ENCODE measurements around the gene NHS.

Gene NHS

DNA sequence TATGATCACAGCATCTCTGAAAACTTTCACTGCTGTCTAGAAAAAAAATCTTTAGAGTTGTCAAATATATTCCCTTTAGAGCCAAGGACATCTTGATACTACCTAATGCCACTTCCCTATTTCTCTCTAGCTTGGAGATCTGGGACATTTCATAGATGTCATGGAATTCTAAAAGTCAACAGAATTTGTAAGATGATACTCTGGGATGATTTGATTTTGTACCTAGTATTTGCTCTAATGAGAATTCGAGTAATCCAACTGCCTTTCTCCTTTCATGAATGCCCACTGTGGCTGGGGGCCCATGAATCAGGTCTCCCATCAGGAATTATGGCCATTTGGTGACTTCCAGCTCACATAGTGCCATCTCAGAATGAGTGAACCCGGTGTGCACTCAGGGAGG is 73.2 kb downstream of the NHS start:
- DNase-seq = no peak

DNA sequence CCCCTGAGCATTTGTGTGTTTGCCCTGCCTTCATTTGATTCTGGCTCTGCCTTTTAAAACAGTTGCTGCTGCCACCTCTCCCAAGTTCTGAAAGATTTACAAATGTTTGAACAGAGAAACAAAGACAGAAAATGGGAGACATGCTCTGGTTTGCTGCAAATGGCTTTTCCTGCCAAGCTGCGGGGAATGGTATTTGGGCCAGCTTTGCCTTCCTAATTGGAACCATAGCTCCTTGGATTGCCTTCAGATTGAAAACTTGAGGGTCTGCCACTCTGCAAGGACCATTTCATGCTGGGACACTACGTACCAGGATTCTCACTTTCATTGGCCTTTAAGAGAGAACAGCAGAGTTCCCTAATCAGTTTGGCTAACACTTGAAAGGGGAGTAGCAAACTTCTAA is 74.9 kb downstream of the NHS start:
- no peak for DNase-seq

DNA sequence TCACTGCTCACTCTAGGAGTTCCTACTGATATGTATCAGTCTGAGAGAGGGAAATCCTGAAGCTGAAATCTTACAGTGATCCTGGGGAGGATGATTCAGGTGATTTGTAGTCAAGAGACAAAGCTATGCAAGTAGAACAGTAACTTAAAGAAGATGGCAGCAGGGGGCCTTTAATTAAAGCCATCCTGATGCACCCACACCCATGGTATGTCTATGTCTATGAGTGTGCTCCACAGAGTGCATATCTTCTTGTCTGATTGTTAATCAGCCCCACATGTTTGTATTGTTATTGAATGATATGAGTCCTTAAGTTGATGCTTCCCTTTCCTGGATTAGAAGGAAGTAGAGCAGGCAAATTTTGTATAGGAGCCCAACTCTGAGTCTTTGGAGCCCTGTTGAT is 78.8 kb downstream of the NHS start:
- peak; percentile 55 for DNase-seq

DNA sequence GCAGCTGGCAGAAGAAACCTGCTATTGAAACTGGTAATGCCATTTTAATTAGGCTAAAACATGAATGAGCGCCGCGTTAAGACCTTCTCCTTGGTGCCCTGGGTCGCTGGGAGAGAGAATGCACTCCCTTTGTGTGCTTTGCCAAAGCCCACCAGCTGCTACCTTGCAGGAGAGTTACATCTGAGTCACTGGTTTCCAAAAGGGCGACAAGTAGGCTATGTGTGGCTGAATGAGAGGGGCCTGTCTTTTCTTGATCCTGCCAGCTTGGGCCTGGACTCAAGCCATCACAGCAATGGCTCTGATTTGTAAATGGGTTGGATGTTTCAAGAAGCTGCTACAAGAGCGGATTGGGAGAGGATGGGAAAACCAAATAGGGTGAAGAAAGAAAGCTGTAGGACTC is 81.5 kb downstream of the NHS start:
- no peak for DNase-seq

DNA sequence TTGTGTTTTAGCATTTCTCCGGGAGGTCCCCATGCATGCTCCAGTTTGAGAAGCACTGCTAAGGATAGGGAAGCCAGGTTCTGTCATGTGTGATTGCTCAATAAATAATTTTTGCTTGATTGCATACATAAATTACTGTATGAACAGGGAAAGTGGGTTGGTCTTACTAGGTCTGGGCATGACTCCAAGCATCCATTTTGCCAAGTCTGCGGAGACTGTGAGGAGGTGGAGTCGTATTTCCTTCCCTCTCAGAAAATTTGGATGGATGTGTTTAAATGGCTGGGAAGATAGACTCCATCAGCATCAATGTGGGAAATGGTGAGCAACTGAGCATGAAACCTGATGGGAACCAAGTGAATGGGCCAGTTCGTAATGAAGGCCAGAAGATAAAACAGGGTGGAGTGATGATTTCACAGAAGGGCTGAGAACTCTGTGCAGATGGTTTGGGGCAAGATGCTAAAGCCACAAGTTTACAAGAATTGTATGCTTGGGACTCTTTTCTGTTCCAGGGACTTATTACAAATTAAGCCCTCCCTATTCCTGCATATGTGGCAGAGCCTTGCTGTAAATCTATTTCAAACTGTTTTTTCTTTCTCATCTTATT is 84.1 kb downstream of the NHS start:
- peak; percentile 75 for DNase-seq

DNA sequence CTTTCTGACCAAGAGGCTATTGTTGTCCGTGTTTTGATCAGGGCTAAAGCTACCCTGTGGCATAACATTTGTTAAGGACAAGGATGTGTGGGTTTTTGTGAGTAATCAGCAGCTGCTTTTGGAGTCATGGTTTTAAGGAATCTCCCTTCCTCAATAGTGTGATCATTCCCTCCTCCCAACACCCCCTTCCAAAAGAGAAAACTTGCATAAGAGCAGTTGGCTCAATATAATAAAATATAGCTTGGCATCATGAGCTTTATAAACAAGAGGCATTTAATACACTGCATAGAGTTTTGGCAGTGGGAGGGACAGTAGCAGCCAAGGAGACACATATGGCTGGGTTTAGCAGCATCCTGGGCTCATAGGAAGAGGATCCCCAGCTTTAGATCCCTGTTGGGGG is 84.7 kb downstream of the NHS start:
- peak; percentile 45 for DNase-seq

DNA sequence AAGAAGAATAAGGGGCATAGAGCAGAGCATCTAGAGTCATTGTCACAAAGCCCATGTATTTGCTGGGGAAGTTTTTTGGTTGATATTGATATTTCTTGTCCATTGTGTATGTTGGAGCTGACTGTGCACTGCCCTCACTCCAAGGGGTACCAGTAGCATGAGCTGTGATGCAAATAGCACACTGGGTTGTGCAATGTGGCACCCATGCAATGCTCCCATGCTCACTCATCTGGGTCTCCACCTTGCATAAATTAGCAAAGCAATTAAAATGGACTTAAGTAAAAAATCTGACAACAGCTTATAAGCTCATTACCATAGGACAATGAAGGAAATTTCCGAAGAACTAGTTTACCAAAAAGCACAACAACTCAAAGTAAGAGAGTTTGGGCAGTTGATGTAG is 87.9 kb downstream of the NHS start:
- no peak for DNase-seq

DNA sequence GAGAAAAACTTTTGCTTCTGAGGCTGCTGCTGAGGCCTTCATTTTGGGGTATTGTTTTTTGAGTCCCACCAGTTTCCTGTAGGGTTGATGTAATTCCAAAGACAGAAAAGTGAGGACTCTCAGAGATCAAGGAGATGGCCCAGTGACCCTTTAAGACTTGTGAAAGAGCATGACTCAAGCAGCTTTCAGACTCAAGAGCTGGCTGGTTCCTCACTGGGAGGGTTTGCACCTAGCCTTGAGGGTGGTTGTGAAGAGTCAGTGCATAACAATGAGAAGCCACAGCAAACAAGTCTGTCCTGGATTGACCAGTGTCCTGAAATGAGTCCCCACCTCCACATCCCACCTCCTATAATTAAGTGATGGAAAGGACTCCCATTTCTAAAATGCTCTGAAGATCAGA is 89.2 kb downstream of the NHS start:
- peak; percentile 40 for DNase-seq

DNA sequence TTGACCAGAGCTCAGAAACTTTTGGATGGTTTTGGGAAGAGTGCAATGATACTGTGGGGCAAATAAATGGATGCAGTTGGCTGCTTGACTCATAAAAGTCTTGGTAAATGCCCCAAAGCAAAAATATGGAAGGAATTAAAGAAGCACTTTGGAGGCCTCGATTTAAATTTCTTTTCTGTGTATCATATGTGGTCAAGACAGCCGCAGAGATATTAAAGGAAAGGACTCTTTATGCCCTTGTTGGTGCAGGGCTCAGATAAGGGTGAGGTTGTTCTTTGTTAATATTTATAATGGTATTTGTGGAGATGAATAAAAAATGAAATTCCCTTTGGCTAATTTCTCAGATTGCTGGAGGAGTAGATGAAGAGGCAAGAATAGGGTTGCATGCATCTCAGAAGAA is 90.2 kb downstream of the NHS start:
- peak; percentile 52 for DNase-seq

DNA sequence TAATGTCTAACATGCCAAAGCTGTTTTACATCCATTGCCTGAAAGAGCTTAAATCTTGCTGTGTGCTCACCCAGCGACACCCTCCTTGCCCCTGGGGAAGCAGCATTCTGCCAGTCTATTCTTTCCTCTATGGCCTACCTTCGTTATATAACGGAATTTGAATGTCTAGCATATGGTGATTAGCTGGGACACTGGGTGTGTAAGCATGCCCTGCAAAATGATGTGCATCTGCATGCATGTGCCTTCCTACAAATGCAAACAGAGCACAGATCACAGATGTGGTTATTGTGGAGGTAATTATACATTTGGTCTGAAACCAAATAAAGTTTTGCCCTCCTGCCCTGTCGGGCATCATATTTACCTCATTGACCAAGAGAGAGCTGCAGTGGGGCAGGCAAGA is 90.8 kb downstream of the NHS start:
- DNase-seq = no peak

DNA sequence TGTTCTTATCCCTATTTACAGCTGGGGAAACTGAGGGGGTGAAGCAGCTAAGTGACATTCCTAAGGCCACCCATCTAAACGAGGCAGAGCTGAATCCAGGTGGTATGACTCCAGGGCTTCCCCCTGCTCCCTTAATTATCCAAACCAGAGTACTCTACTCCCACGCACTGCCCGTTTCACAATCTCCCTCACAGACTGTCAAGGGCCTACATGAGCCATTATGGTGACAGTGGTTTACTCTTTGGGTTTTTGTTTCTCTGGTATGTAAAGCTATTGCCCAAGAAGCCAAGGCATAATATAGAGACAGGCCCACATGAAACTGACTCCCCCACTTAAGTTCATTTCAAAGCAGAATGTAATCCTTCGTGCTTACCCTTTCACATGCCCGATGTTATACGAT is 95.1 kb downstream of the NHS start:
- no peak for DNase-seq

DNA sequence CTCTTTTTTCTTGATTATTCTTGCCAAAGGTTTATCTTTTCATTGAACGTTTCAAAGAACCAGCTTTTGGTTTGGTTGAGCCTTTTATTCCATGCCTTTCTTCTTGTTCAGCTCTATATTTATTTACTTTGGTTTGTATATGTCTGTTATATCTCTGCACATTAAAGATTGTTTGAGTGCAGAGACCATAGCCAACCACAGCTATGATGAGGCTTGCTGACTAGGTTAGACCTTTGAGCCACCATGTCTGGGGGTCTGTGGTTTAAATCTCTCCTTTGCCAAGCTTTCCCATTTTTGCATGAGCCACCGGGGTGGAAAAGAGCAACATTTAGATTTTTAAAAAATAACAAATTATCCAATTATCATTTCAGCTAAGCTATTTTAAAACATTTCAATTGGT is 96.1 kb downstream of the NHS start:
- DNase-seq = no peak

DNA sequence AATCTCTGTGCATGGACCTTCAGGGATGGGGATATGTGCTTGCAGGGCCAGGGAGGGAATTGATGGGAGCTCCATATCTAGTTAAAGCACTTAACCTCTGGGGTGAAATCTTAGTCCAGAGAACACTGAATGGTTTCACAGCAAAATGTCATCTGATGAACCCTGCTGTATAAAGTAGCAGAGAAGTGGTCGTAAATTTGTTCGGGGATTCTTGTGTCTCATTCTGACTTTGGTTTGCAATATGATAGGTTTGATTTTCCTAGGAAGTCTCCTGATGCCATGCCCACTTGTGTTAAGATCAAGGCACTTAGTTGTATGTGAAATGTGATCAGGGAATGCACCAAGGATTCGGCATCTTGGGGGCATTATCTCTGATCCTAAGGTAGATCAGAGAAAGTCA is 96.9 kb downstream of the NHS start:
- no peak for DNase-seq

DNA sequence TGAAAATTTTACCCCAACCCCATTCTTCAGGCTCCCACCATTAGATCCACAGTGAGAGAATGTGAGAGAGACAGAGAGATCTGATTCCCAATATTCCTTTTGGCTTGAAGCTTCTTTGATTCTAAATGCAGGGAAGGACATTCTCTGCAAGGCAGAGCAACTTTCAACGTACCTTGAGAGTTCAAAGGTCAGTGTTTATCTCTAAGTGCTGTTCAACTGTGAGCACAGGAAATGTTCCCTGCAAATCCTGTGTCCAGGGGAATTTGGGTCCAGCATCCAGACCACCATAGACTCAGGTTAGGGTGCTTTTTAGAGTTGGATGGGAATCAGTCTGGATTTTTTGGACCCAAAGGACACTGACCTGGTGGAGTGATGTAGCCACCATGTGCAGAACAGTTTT is 97.4 kb downstream of the NHS start:
- no peak for DNase-seq

DNA sequence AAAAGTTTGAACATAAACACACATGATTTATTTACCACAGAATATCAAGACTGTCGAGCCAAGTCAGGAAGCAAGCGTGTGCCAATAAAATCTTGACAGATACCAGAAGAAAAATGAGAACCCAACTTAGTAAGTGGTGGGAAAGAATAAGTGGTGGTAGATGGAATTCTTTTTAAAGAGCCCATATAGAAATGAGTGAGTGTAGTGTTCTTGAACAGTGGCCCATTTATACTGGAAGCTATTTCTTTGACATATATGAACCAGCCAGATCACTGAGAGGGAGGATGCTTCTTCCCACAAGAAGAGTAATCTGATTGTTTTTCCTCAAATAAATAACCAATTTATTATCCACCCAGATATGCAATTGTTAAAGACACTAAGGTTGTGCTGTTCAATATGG is 98.0 kb downstream of the NHS start:
- DNase-seq = no peak

DNA sequence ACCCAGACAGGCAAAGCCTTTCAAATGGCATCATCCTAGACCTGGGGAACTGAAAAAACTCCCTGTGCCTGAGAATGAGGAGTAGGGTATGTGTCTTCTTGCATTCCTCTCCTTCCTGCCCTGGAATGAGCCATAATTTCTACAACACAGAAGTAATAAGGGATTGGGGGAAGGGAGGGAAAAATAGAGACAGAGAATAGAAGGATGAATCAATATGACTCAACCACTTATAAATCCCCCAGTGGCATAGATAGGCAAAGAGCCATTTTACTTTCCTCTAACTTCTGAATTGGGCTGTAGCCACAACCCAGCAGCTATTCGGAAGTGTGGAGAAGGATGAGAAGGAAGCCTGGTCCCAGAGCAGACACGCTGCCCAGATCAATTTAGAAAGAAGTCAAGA is 99.9 kb downstream of the NHS start:
- peak; percentile 87 for DNase-seq

DNA sequence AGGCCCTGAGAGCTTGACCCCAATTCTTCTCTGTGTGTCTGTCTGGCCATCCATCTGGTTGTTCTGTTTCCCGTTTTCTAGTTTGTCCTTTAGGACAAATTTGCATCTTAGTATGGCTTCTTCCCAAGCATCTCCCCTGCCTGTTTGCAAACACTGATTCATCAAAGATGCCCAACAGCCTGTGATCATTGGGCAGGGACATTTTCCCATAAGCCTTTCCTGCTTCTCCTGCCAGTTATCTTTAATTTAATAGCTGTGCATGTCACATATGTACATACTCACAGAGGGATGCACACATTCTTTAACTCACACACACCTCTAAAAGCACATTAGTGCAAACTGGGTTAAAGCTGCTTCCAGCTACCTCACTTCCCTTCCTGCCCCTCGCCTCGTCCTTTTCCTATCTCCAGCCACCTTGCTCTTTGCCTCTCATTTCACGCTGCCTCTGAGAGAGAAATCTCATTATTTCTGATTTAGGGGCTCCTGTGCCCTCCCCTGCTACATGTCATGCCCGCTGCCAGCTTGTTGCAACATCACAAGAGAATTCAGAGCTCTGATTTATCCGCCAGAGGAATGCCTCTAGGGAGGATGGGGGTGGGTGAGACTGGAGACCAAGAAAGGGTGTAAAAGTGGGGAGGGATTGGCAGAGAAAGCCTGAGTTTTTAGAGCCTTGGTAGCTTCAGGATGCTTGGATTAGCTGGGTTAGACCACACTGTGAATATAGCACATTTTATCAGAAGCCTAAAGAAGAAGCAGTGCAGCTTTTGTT is 100.6 kb downstream of the NHS start:
- DNase-seq = peak; percentile 63

DNA sequence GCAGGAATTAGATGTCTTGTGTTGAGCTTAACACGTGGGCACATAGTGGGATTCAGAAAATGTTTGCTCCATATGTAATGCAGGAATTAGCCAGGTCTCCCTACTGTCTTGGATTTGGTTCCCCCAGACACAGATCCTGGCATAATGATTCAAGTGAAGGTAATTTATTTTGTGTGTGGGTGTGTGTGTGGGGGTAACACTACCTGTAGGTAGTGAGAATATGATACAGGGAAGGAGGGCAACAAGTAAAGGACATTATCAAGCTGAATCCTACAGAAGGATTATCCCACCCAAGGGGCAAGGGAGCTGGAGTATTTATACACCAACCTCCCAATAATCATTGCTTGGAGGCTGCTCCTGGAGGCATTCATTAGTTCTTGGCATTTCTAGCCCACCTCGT is 101.4 kb downstream of the NHS start:
- DNase-seq = no peak

DNA sequence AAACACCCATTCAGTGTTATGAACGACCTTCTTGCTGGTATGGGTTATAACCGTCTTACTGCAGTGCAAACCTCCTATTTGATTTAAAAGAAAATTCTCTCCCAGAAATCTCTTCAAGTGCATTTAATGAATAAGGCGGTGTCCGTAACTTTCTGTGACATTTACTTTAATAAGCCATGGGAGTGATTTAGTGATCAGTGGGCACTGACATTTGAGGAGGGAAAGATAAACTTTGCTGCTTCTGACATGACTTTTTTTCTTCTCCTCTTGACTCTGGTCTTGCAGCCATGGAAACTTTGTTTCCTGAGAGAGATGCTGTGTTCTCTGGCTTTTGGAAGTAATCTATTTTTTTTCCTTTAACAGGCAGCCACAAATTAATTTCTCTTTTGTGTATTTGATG is 106.1 kb downstream of the NHS start:
- DNase-seq = no peak

DNA sequence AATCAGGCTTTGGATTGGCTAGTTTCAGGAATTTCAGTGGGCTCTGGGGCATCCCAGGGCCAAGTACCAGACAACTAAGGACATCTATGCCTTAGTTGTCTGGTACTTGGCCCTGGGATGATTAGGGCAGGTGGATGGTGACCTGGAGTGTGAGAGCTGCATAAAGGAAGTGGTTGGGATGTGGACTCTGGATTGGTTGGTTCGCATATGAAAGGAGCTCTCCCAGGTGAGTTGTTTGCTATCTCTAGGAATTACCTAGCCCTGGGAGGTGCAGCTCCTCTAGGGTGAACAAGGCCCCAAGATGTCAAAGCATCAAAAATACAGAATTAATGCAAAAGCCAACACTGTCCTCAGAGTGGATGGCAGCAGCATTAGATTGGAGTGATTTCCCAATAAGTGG is 109.6 kb downstream of the NHS start:
- DNase-seq = no peak

DNA sequence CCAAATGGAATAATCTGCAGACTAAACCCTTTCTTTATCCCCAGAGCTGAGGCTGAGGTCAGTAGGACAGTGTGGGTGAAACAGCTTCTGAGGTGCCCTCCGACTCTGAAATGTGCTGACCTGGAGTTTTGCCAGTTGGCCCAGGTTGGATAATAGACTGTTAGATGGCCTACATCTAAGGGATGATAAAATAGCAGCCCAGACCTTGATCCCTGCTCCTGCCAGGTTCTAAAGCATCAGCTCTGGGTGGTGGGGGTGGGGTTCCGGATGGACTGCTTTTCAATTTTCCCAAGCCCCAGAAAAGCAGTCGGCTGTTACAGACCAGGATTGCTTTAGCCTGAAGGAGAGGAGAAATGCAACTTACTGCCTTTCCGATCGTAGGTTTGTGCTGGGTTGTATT is 110.4 kb downstream of the NHS start:
- DNase-seq = no peak

DNA sequence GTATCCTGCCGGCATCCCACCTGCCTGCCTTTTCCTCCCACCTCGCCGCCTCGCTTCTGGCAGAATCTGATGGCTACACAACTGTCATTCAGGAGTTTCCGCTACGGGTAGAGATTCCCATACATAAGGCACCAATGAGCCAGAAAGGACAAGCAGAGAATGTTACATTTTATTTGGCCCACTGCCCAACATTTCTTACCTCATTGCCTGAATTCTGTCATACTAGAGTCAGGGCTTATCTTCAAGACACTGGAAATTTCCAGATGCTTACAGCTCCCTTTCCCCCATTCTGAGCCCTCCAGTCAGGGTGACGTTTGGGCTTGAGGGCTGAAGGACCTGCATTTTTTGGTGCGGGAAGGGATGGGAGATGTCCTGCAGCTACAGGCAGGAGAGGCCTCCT is 113.0 kb downstream of the NHS start:
- DNase-seq = no peak

DNA sequence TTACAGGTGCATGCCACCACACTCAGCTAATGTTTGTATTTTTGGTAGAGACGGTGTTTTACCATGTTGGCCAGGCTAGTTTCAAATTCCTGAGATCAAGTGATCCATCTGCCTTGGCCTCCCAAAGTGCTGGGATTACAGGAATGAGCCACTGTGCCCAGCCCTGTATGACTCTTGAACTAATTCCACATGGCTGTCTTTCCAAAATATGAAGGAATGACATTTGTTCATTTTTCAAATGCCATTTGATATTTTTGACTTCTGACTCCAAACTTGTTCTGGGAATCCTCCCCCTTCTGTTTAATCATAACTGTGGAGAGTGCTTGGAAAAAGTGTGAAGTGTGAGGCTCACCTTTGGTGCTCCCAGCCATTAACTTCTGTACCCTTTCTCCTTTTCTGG is 119.2 kb downstream of the NHS start:
- DNase-seq = peak; percentile 58

DNA sequence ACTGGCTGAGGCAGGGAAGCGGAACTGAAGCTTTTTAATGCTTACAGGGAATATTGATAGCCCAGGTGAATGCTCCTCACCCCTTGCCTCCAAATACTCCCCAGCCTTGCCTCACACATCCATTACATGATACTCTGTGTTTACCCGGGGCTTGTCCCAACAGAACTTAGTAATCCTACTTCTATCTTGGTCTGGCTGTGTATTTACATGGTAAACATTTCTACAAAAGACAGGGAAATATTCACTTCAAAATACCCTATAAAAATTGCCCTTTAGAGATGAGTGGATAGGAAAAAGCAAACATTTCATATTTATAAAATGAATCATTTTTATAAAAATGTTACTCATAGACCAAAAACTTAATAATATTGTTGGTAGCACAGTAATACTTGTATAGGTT is 120.1 kb downstream of the NHS start:
- DNase-seq = no peak

DNA sequence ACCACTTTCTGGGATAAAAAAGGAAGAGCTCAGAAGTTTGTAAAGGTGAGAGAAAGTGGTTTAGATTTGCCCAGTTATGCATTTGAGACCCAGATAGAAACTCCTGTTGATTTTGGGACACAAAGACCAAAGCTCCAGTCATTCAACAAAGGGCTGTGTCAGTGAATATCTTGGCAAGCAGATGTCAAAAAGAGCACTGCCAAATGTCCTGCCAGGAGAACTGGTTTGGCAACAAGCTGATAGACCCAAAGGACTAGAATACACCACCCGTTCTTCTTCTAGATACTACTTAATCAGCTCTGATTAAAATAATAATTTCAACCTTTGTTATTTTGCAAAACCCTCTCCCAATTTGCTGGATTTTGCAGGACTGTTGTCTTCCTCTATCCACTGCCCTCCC is 121.4 kb downstream of the NHS start:
- no peak for DNase-seq

Measured in fibroblast of skin of scalp (primary cell).